ENCODE data around the gene COL4A2.

COL4A2 gene

DNA sequence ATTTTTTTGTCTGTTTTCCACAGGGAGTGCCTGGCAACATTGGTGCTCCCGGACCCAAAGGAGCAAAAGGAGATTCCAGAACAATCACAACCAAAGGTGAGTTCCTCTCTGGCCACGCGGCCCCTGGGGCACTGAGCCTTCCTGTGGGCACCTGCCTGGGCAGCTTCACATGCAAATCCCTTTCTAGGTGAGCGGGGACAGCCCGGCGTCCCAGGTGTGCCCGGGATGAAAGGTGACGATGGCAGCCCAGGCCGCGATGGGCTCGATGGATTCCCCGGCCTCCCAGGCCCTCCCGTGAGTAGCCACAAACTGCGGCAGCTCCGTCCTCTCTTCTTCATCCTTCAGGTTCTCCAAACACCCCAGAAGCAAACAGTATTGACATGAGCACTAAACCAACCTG lies 155.0 kb downstream of the COL4A2 start:
- ATAC-seq = no peak

DNA sequence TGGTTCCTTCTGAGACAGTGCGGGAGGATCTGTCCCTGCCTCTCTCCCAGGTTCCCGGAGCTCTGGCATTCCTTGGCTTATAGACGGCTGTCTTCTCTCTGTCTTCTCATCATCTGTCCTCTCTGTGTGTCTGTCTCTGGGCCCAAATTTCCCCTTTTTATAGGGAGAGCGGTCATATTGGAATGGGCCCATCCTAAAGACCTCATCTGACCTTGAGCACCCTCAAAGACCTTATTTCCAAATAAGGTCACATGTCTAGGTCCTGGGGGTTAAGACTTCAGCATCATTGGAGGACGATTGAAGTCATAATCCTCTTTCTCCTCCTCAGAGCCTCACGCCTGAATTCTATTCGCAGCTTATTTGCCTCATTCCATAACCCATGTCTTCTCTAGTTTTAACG lies 156.1 kb downstream of the COL4A2 start:
- no peak for ATAC-seq

DNA sequence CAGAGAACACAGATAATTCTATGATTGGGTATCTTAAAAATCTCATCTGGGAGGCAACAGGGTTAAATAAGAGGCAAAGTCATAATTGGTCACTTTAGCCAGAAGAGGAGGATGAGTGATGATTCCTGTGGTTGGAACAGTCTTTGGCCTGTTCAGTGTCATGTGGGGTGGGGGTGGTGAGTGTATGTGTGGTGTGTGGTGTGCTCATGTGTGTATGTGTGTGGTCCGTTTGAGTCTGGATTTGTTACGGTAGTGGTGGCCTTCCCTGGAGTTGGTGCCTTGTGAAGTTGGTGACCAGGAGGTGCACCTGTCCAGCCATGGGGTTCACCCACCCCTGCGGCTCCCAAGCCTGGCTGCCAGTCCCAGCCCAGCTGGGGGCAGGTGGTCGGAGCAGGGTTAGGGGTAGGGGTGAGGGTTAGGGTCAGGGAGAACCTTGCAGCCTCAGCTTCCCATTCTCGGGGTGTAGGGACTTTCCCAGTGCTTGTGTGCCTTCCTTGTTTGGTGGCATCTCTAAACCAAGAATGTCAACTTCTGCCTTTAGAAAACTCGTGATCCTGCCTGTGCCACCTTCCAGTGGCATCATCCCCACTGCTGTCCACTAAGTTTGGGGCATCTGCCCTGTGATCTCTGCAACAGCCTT lies 156.9 kb downstream of the COL4A2 start:
- no peak for ATAC-seq

DNA sequence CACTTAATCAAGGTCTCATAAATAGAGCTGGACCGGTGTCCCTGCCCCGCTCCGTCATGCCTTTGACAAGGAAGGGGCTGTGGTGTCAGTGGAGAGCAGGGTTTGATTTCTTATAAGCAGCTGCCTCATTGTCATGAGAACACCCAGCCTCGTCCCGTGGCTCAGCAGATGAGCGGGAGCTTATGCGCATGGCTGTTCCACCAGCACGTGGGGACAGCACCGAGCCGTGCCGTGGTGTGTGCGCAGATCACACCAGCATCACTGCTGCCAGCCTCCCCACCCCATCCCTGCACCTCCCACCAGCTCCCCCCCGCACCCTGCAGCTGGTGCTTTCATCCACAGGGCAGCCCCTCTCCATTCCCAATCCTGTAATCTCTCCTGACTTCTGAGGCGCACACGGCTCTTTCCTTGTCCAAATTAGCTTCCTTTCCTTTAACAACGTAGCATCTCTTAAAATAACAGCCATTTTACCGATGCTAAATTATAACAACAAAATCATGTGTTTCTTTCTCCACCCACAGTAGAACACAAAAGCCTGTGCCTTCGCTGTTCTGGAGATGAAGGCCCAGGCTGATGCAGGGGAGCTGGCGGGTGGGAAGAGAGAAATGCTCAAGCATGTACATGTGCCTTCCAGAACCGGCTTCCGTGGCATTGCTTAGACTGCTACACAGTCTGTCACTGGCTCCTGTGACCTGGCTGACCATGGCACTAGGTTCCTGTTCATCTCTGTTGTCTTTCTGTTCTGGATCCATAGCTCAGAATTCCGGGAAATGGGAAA lies 157.7 kb downstream of the COL4A2 start:
- ATAC-seq = no peak

DNA sequence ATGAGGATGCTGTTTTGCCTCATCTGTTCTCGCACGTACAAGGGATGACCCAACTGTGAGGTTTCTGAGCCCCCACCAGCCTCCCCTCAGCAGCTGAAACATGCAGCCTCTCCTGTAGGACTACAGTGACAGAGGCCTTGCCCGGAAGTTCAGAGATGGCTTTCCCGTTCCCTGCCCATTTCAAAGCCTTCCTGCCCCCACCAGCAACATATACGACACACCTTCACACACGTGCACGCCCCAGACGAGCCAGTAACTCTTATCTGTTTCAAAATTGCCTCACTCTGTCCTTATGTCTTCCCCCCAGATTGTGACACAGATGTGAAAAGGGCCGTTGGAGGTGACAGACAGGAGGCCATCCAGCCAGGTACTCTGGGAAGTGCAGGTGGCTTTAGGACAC lies 158.6 kb downstream of the COL4A2 start:
- ATAC-seq = no peak

DNA sequence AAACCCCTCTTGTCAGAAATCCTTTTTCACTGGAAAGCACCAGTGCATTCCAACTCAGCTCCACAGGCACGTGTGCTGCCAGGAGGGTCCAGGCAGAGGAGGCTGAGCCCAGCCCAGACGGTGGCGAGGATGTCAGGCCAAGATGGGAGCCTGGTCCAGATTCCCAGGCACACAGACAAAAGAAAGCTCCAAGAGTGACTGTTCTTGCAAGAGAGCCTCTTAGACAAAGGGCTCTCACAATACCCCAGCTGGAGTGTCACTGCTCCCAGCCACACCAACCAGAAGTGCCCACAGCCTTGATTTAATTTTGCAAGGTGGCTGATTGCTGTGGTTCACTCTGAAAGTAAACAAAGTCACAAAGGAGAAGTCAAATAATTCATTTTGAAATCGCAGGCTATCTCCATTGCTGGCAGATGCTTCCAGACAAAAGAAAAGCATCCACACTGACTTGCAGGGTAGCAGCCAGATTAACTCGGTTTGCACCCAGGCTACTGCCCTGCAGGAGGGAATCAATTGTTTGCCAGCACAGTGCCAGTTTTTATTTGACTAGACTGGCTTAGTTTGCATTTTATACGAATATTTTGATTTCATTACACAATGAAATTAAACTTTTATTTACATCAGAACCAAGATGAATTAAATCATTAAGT lies 159.3 kb downstream of the COL4A2 start:
- ATAC-seq = no peak

DNA sequence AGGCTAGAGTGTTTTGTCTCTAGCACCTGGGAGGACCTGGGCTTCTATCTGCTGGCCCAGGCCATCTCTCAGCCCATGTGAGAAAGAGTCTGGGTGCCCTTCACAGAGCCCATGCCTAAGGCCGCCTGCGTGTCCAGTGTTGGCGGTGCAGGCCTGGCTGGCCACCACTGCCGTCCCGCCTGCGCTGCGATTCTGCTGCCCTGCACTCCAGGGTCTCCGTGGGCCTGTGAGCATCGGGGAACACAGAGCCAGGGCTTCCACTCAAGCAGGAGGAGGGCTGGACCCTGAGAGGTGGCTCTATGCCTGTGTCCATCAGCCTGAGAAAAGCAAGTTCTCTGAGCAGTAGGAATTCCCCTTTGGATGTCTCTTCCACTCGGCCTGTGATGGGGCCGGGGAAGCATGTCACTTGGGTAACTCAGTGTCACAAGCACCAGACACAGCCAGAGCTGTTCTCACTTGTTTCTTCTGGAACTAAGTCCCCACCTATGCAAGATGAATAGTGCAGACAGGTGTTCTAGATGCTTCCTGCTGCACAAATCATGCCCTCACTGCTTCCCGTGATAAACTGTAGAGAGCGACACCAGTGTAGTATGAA lies 160.5 kb downstream of the COL4A2 start:
- ATAC-seq = no peak

DNA sequence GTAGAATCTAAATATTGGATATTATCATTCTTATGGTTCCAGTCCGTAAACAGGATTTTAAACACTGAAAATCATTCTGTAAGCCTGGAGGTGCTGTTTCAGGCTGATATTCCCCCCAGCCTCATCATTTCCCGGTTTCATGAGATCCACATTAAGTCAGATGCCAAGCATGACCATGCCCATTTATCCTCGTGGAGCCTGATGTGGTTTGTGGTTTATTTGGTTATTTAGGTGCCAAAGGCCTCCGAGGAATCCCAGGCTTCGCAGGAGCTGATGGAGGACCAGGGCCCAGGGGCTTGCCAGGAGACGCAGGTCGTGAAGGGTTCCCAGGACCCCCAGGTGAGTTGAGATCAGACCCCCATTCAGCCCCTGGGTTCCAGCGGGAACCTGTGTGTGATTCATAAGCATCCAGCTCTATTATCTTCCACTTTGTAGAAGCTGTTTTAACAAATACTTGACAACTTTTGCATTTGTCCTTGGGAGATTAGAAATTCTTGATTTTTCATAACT lies 162.0 kb downstream of the COL4A2 start:
- no peak for ATAC-seq

DNA sequence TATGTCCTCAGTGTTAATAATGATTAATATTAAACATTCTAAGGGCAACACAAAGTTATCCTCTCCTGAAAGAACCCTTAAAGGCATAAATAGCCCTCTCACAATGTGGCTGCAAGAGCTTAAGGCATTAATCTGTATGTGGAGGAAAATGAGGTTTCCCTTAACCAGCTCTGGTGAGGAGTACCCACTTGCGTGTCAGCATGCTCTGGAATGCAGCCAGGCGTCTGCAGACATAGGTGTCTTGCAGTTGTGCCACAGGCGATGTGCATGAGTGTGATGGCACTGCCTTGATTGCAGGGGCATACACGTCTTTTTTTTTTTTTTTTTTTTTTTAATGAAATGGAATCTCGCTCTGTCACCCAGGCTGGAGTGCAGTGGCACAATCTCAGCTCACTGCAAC lies 162.5 kb downstream of the COL4A2 start:
- no peak for ATAC-seq

DNA sequence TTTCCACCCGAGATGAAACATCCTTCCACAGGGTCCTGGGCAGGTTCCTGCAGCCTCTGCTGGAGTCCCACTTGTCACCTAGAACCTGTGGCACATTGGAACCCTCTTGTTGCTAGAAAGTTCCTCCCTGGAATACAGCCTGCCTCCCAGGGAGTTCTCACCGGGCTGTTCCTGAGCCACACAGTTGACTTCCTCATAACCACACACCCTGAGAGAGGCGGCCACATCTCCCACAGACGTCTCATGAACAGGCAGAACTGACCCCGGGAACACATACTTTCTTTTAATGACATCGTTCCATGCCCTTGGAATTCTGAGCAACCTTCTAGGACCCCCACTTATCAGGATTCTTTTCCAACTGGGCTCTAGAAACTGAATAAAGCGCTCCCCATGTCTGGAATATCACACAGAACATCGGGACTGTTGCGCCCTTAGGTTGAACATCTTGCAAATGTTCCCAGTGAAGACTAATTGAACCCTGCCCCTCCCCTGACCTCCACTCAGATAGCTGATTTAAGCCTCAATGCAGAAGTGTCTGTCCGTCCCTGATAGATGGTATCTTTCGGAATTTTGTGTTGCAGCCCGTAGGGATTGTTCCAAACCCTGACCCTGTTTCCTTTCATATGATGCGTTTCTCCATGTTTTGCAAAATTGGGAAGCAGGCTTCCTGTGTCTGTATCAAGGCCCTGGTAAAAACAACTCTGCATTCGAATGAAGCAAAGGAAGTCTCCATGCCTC lies 163.4 kb downstream of the COL4A2 start:
- ATAC-seq = no peak

DNA sequence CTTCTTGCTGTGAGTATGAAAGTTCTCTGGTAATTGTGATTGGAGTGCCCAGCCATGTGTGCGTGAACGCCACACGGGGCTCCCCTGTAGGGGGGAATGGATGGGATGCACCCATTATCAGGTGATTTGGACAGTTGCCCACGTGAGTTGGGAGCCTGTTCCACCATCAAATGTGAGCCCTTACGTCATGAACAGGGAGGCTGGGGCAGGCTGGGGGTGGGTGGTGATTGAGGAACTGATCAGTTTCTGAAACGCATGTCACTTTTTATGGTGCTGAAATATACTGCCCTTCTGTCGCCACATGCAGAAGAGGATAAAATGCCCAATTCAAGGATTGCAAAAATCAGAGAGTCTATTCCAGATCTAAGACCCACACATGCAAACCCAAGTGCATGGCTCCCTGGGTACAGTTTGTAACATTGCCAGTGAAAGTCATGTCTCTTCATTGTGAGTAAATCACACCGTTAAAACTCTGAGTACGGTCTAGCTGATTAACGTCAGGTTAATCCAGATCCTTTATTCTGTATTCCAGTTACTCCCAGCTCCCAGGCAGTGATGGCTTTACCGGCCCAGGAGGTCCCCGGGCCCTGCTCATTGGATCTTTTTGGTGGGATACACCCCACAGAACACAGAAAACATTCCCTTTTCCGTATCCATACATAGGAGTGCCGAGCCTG lies 164.2 kb downstream of the COL4A2 start:
- ATAC-seq = no peak

DNA sequence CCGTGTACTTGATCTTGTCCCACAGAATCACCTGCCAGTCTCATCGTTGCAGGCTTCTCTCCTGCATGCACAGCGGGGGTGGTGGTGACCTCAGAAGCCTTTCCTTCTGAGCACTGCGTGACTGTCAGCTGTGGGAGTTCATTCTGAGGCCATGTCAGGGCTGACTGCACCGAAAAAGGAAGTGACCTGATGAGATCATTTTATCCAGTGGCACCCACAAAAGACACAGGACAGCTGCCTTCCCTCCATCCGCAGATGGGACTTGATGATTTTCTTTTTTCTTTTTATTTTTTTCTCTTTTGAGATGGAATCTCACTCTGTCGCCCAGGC lies 164.7 kb downstream of the COL4A2 start:
- peak; percentile 66 to 72 for ATAC-seq

DNA sequence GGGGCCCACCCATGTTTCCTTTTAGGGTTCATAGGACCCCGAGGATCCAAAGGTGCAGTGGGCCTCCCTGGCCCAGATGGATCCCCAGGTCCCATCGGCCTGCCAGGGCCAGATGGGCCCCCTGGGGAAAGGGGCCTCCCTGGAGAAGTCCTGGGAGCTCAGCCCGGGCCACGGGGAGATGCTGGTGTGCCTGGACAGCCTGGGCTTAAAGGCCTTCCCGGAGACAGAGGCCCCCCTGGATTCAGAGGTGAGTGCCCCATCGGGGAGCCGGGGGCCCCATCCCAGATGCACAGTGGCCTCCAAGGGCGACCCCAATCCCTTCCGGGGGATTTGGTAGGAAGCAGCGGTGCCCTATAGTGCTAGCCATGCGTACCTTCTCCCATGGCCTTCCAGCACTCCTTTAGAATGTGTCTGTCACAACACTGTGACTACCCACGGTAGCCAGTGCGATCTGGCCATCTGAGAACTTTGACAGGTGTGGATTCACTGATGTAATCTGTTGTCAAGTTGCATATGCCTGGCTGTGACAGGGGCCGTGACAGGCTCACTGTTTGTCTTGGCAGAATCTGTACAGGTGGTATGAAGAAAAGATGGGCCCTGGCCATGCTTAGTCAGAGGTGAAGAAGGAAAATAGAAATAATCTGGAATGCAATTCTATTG lies 165.9 kb downstream of the COL4A2 start:
- ATAC-seq = no peak

DNA sequence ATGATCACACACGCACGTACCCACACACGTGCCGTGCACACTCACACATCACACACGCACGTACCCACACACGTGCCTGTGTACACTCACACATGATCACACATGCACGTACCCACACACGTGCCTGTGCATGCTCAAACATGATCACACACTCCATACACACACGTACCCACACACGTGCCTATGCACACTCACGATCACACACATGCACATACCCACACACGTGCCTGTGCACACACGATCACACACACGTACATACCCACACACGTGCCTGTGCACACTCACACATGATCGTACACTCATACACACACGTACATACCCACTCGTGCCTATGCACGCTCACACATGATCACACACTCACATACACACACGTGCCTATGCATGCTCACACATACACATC lies 167.6 kb downstream of the COL4A2 start:
- ATAC-seq = no peak

DNA sequence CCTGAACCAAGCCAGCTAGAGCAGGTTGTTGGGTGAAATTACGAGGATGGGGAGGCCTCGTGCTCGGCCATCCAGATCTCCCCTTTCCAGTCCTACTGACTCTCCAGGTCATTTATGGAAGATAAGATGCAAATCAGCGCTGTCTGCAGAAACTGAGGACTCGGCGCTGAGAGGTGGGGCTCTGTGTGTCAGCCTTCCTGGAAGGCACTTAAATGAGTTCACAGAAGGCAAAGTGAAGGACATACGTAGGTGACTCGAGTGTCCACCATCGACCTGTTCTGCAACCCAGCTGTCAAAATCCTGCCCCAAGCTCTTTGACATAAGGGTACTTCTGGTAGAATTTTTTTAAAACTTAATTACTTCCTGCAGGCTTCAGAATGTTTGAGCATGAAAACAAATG lies 168.0 kb downstream of the COL4A2 start:
- ATAC-seq = no peak

DNA sequence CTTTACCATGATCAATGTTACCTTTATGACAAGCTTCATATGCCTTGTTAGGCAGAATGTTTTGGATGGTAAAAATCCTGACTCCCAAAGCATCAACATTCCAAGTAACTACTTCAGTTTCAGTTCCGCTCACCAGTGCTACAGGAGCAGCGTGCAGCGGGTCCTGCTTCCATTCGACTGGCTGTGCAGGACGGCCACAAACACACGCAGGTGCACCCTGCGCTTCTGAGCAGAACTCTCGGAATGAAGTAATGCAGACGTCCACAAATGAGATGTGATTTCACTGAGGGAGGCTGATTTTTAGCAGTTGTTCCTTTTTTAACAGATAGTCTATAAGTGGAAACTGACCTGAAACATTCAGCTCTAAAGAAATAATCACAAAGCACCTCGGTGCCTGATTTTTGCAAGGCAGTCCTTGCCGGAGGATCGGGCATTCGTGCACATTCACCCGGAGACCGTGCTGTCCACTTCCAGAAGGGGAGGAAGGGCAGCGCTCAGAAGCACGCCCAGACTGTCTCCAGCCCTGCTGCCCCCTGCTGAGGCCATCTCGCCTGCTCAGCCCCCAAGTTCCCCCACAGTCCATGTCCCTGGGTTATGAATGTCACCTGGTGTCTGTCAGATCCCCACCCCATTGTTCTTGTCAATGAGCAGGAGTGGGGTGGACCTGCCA lies 168.6 kb downstream of the COL4A2 start:
- no peak for ATAC-seq

DNA sequence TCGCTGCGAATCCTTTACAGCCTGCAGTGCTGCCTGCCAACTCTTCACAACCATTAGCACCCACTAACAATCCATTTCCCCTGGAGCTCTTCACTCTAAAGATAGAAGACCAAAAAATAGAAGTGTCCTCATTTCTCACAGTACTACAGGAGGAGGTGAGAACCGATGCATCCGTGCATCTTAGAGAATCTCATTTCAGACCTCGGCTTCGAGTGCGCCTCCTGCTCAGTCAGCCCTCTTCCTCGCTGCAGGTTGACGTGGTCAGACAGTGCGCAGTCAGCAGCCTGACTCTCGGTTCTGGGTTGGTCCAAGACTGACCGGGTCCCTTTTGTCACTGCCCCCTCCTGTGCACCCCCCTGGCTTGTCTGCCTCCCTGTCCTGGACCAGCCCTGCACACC lies 169.1 kb downstream of the COL4A2 start:
- no peak for ATAC-seq

DNA sequence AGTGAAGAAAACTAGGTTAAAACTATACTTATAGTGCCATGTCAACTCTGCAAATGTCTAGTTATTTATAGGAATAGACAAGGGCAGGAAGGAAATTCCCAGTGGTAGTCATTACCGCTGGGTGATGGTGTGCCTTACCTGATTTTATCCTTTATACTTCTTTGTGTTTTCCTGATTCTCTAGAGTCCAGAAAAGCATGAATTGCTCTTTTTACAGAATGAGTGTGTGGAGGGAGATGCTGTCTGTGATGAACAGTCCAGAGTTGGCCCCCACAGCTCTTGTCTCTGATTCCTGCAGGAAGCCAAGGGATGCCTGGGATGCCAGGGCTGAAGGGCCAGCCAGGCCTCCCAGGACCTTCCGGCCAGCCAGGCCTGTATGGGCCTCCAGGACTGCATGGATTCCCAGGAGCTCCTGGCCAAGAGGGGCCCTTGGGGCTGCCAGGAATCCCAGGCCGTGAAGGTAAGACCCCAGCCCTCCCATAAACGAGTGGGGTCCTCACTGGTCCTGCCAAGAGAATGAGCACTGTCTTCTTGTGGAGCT lies 170.7 kb downstream of the COL4A2 start:
- no peak for ATAC-seq

DNA sequence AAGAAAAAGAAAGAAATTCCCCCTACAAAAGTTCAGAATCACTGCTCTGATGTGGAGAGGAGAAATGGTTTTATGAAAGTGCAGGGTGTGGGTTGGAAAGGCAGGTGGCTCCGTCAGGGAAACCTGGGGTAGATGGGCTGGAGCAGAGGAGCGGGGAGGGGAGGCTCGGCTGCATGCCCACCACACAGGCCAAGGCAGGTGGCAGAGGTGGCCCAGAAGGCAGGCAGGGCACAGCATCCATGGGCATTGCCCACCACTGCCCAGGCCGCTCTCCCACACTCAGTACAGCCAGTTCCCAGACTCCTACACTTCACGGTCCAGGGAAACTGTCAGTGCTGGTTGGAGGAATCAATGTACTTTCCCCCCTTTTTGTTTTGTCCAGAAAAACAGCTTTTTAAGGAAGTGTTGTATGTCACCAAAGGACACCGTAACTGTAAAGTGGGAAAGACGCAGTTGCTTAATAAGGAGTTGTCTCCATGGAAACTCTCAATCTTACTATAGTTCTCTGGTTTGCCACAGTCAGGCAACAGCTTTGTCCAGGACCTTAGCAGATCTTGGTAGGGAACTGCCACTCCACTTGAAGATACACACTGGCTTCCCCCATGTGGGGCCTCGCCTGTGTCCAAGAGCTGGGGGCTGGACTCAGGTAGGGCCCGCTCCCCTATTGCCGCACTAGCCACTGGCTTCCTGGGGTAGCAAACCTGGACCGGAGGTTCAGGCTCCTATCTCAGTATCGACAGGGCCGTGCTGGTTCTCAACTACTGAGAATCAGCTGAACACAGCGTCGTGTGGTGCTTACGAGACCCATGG lies 171.5 kb downstream of the COL4A2 start:
- ATAC-seq = no peak

DNA sequence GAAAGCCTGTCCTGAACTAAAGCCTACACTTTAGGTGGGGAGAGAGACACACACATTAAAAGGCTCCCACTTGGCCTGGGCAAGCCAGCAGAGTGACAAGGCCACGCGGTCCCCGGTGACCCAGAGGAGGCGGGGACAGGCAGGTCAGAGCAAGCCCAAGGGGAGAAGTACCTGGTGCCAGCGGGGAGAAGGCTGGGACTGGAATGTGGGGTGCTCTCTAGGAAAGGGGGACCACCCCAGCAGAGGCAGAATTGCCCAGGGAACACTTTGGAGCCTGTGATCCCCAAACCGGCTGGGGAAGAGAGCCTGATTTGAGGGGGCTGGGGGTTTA lies 172.1 kb downstream of the COL4A2 start:
- no peak for ATAC-seq
